Activated T-cell treated with anti-CD3 and anti-CD28 coated beads for 48 hours (primary cell): ENCODE data around the gene OSBPL2.

Experiments used
- DNase-seq: peaks from one replicate; pipeline ENCODE4 v3.0.0-alpha.2; 2020; ENCODE audit warnings: low read depth

OSBPL2 gene

GRCh38 chr20:62258499-62259293 is 20.4 kb downstream of the OSBPL2 start:
- DNase-seq: no peak

- no peak for DNase-seq
These were observed 20.9 kb downstream of the OSBPL2 start for GRCh38 chr20:62259294-62259565.

GRCh38 chr20:62262064-62262463 is 23.7 kb downstream of the OSBPL2 start:
- no peak for DNase-seq

GRCh38 chr20:62263396-62263795 is 25.1 kb downstream of the OSBPL2 start:
- DNase-seq: no peak

- DNase-seq: no peak
These were observed 27.0 kb downstream of the OSBPL2 start for GRCh38 chr20:62265365-62265764.

- no peak for DNase-seq
These were observed 28.0 kb downstream of the OSBPL2 start for GRCh38 chr20:62266340-62266739.

GRCh38 chr20:62266851-62267250 is 28.5 kb downstream of the OSBPL2 start:
- no peak for DNase-seq

GRCh38 chr20:62267543-62267942 is 29.2 kb downstream of the OSBPL2 start:
- DNase-seq: no peak

GRCh38 chr20:62268228-62268900 is 30.0 kb downstream of the OSBPL2 start:
- no peak for DNase-seq

- no peak for DNase-seq
These were observed 31.1 kb downstream of the OSBPL2 start for GRCh38 chr20:62269378-62269777.

- no peak for DNase-seq
These were observed 31.6 kb downstream of the OSBPL2 start for GRCh38 chr20:62269871-62270270.

- DNase-seq: no peak
These were observed 33.9 kb downstream of the OSBPL2 start for GRCh38 chr20:62272200-62272599.

GRCh38 chr20:62273416-62273815 is 35.1 kb downstream of the OSBPL2 start:
- DNase-seq: no peak

- DNase-seq: no peak
These were observed 36.1 kb downstream of the OSBPL2 start for GRCh38 chr20:62274332-62274950.

GRCh38 chr20:62275219-62275618 is 36.9 kb downstream of the OSBPL2 start:
- no peak for DNase-seq

GRCh38 chr20:62276439-62276838 is 38.1 kb downstream of the OSBPL2 start:
- no peak for DNase-seq

- DNase-seq: no peak
These were observed 38.9 kb downstream of the OSBPL2 start for GRCh38 chr20:62277253-62277652.

GRCh38 chr20:62280303-62280702 is 42.0 kb downstream of the OSBPL2 start:
- DNase-seq: no peak

GRCh38 chr20:62281161-62281933 is 43.0 kb downstream of the OSBPL2 start:
- no peak for DNase-seq

- no peak for DNase-seq
These were observed 43.8 kb downstream of the OSBPL2 start for GRCh38 chr20:62282103-62282502.

- no peak for DNase-seq
These were observed 44.7 kb downstream of the OSBPL2 start for GRCh38 chr20:62282877-62283503.

- no peak for DNase-seq
These were observed 46.1 kb downstream of the OSBPL2 start for GRCh38 chr20:62284448-62284847.
